ENCODE measurements around the gene CAMSAP1. TPM values are rescaled to one million over a fixed set of nuclear protein-coding genes. Genes with fewer than 3 reads are reported as not detected.
"Not testable (repeated sequence)": the region's sequence is repeated elsewhere in the genome, so short reads cannot be mapped to it uniquely, and the experiment has no call there.

Gene CAMSAP1
- total and polyA plus RNA-seq, 2 donors, result 9.9 to 28.5 TPM

DNA sequence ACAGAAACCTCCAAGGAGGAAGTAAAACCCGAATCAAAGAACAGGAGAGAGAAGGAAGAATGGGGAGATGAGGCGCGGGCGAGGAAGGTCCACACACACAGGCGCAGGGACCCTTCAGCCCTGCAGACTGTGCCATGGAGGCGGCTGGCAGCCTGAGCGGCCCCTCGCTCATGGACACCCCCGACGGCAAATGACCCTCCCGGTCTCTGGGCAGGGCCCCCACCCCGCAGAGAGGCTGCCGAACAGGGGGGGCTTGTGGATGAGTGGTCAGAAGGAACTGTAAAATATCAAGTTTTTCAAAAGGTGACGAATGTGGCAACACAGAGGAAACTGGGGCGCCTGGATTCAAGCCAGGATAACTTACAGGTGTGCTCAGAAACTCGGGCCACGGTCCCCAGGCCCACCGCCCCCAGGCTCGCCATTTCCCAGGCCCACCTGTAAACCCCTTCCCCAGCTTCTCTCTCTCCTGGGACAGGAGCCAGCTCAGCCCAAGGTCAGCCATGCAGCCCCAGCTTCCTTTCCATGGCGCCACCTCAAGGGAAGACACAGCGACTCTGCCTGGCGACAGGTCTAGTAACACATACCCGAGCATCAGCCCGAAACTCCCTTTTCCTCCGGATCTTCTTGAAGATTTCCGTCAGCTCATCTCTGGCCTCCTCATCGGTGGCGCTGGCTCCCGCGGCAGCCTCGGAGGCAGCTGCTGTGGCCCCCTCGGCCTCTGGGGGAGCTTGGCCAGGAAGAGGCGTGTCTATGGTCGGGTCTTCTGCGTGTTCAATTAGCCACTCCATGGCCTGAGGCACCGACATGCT, 37.3 kb upstream of the CAMSAP1 start:
- no peaks in the 10 kb centered on the region for H3K27me3 ChIP-seq (ENCODE audit: control insufficient read depth in 2 of 2, insufficient read depth in 1 of 2, low read length in 1 of 2)
- no peak for DNase-seq (ENCODE audit: low read depth in 6 of 9, low spot score in 9 of 9)
- 97% methylated on average over 36 of the region's 36 CpGs for WGBS
- H3K36me3 ChIP-seq (ENCODE audit: control insufficient read depth in 2 of 2, insufficient read depth in 2 of 2, low read length in 1 of 2), result peaks cover 51 to 54% of the 10 kb centered on the region in 2 donors
- peaks cover 0 to 5% of the 10 kb centered on the region in 2 donors for H3K4me1 ChIP-seq (ENCODE audit: control insufficient read depth in 2 of 2, insufficient read depth in 2 of 2, low read length in 2 of 2)
- H3K27ac ChIP-seq (ENCODE audit: low read depth in 1 of 2, low read length in 1 of 2), result no peak overlapping the region
- H3K9me3 ChIP-seq (ENCODE audit: control insufficient read depth in 2 of 2, insufficient read depth in 1 of 2, low read length in 1 of 2), result no peaks in the 10 kb centered on the region
- H3K4me3 ChIP-seq (ENCODE audit: low read length in 2 of 2), result no peak overlapping the region

GRCh38 chr9:135943604-135944003, 36.3 kb upstream of the CAMSAP1 start:
- peaks cover 50 to 56% of the 10 kb centered on the region in 2 donors for H3K36me3 ChIP-seq (ENCODE audit: control insufficient read depth in 2 of 2, insufficient read depth in 2 of 2, low read length in 1 of 2)
- not testable (repeated sequence) for H3K27me3 ChIP-seq (ENCODE audit: control insufficient read depth in 2 of 2, insufficient read depth in 1 of 2, low read length in 1 of 2); H3K4me1 ChIP-seq (ENCODE audit: control insufficient read depth in 2 of 2, insufficient read depth in 2 of 2, low read length in 2 of 2); H3K4me3 ChIP-seq (ENCODE audit: low read length in 2 of 2); H3K9me3 ChIP-seq (ENCODE audit: control insufficient read depth in 2 of 2, insufficient read depth in 1 of 2, low read length in 1 of 2); H3K27ac ChIP-seq (ENCODE audit: low read depth in 1 of 2, low read length in 1 of 2); DNase-seq (ENCODE audit: low read depth in 6 of 9, low spot score in 9 of 9)
- WGBS, result 99% methylated on average over 6 of the region's 6 CpGs

DNA sequence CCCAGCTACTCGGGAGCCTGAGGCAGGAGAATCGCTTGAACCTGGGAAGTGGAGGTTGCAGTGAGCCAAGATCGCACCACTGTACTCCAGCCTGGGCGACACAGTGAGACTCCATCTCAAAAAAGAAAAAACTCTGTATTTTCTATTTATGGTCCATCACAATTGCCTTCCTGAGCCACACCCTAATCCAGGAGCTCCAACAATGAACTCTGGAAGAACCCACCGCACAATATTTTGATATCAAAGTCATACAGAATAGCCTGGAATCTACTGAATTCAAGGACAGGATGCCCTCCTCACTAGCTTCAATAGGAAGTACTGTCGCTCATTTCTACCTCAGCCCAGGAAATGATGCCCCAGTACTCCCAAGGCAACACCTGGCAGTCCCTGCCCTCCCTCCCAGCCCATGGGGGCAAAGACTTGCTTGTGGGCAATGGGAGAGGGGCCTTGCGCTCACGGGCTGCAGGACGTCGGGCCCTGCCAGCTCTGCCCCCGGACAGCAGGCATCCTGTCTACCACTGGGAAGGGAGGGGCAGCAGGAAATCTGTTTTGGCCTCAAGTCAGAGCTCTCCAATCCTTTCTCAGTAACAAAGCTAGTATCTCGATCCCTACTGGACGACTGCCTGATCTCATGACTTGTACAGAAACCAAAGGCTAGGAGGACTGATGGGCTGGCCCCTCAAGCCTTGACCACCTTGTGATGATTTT, 34.1 kb upstream of the CAMSAP1 start:
- Histone ChIP-seq H3K27me3 (ENCODE audit: control insufficient read depth in 2 of 2, insufficient read depth in 1 of 2, low read length in 1 of 2) (no peaks in the 10 kb centered on the region), H3K4me3 (ENCODE audit: low read length in 2 of 2) (no peak overlapping the region), H3K4me1 (ENCODE audit: control insufficient read depth in 2 of 2, insufficient read depth in 2 of 2, low read length in 2 of 2) (no peaks in the 10 kb centered on the region), H3K9me3 (ENCODE audit: control insufficient read depth in 2 of 2, insufficient read depth in 1 of 2, low read length in 1 of 2) (no peaks in the 10 kb centered on the region), H3K27ac (ENCODE audit: low read depth in 1 of 2, low read length in 1 of 2) (no peak overlapping the region), H3K36me3 (ENCODE audit: control insufficient read depth in 2 of 2, insufficient read depth in 2 of 2, low read length in 1 of 2) (peaks cover 57 to 64% of the 10 kb centered on the region in 2 donors)
- WGBS, result 97% methylated on average over 13 of the region's 13 CpGs
- DNase-seq (ENCODE audit: low read depth in 6 of 9, low spot score in 9 of 9), result no peak

GRCh38 chr9:135939351-135940265, 32.3 kb upstream of the CAMSAP1 start:
- no peak for DNase-seq (ENCODE audit: low read depth in 6 of 9, low spot score in 9 of 9)
- no peaks in the 10 kb centered on the region for H3K4me1 ChIP-seq (ENCODE audit: control insufficient read depth in 2 of 2, insufficient read depth in 2 of 2, low read length in 2 of 2)
- no peak overlapping the region for H3K27ac ChIP-seq (ENCODE audit: low read depth in 1 of 2, low read length in 1 of 2)
- H3K36me3 ChIP-seq (ENCODE audit: control insufficient read depth in 2 of 2, insufficient read depth in 2 of 2, low read length in 1 of 2), result peaks cover 46 to 50% of the 10 kb centered on the region in 2 donors
- WGBS, result 87% methylated on average over 33 of the region's 33 CpGs
- H3K27me3 ChIP-seq (ENCODE audit: control insufficient read depth in 2 of 2, insufficient read depth in 1 of 2, low read length in 1 of 2), result no peaks in the 10 kb centered on the region
- H3K4me3 ChIP-seq (ENCODE audit: low read length in 2 of 2), result no peak overlapping the region
- H3K9me3 ChIP-seq (ENCODE audit: control insufficient read depth in 2 of 2, insufficient read depth in 1 of 2, low read length in 1 of 2), result no peaks in the 10 kb centered on the region

GRCh38 chr9:135937521-135938489, 30.5 kb upstream of the CAMSAP1 start:
- Histone ChIP-seq H3K4me3 (ENCODE audit: low read length in 2 of 2) (no peak overlapping the region), H3K36me3 (ENCODE audit: control insufficient read depth in 2 of 2, insufficient read depth in 2 of 2, low read length in 1 of 2) (peaks cover 36 to 48% of the 10 kb centered on the region in 2 donors), H3K4me1 (ENCODE audit: control insufficient read depth in 2 of 2, insufficient read depth in 2 of 2, low read length in 2 of 2) (no peaks in the 10 kb centered on the region), H3K9me3 (ENCODE audit: control insufficient read depth in 2 of 2, insufficient read depth in 1 of 2, low read length in 1 of 2) (no peaks in the 10 kb centered on the region), H3K27me3 (ENCODE audit: control insufficient read depth in 2 of 2, insufficient read depth in 1 of 2, low read length in 1 of 2) (no peaks in the 10 kb centered on the region), H3K27ac (ENCODE audit: low read depth in 1 of 2, low read length in 1 of 2) (no peak overlapping the region)
- 98% methylated on average over 44 of the region's 44 CpGs for WGBS
- no peak for DNase-seq (ENCODE audit: low read depth in 6 of 9, low spot score in 9 of 9)

DNA sequence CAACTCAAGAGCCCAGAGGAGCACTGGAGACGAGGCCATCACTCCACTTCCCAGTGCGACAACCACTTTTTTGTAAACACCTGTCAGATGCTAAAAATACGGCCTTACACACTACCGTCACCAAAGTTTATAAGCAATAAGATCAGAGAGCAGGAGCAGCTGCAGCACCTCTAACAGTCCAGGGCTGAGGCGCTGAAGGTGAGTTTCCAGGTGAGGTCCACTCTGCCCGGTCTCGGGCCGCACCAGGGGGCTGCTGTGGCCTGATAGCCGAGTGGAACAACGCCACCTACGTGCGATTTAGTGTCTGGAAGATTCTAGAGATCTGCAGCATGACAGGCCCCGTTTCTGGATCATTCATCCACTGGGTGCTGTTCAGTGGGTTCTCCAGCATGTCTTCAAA, 25.8 kb upstream of the CAMSAP1 start:
- WGBS, result 97% methylated on average over 13 of the region's 13 CpGs
- Histone ChIP-seq H3K9me3 (ENCODE audit: control insufficient read depth in 2 of 2, insufficient read depth in 1 of 2, low read length in 1 of 2) (no peaks in the 10 kb centered on the region), H3K27ac (ENCODE audit: low read depth in 1 of 2, low read length in 1 of 2) (no peak overlapping the region), H3K27me3 (ENCODE audit: control insufficient read depth in 2 of 2, insufficient read depth in 1 of 2, low read length in 1 of 2) (no peaks in the 10 kb centered on the region), H3K4me1 (ENCODE audit: control insufficient read depth in 2 of 2, insufficient read depth in 2 of 2, low read length in 2 of 2) (no peaks in the 10 kb centered on the region), H3K4me3 (ENCODE audit: low read length in 2 of 2) (no peak overlapping the region), H3K36me3 (ENCODE audit: control insufficient read depth in 2 of 2, insufficient read depth in 2 of 2, low read length in 1 of 2) (peaks cover 40 to 53% of the 10 kb centered on the region in 2 donors)
- no peak for DNase-seq (ENCODE audit: low read depth in 6 of 9, low spot score in 9 of 9)

- WGBS, result 96% methylated on average over 18 of the region's 18 CpGs
Observed at GRCh38 chr9:135932656-135933055, 25.3 kb upstream of the CAMSAP1 start.

DNA sequence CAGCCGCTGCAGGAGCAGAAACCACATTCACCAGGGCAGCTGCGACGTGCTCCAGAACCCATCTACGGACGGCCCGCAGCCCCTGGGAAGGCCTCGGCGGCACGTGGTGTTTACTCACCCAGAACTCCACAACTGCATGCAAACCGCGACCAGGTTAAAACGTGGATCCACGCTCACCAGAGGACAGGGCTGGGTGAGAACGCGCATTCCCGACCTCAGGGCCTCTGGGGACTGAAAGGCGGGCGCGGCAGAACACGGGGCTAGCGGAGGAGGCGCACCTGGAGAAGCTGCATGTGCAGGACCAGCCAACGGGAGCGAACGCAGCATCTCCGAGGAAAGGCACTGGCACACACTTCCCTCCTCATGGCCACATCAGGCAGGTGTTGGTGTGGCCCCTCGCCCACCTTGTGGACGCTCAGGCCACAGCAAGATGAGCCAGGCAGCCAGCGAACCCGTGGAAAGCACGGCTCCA, 24.0 kb upstream of the CAMSAP1 start:
- Histone ChIP-seq H3K27me3 (ENCODE audit: control insufficient read depth in 2 of 2, insufficient read depth in 1 of 2, low read length in 1 of 2) (no peaks in the 10 kb centered on the region), H3K27ac (ENCODE audit: low read depth in 1 of 2, low read length in 1 of 2) (no peak overlapping the region), H3K4me3 (ENCODE audit: low read length in 2 of 2) (no peak overlapping the region), H3K9me3 (ENCODE audit: control insufficient read depth in 2 of 2, insufficient read depth in 1 of 2, low read length in 1 of 2) (no peaks in the 10 kb centered on the region), H3K36me3 (ENCODE audit: control insufficient read depth in 2 of 2, insufficient read depth in 2 of 2, low read length in 1 of 2) (peaks cover 27 to 36% of the 10 kb centered on the region in 2 donors), H3K4me1 (ENCODE audit: control insufficient read depth in 2 of 2, insufficient read depth in 2 of 2, low read length in 2 of 2) (no peaks in the 10 kb centered on the region)
- no peak for DNase-seq (ENCODE audit: low read depth in 6 of 9, low spot score in 9 of 9)
- 95% methylated on average over 31 of the region's 31 CpGs for WGBS

More at GRCh38 chr9:135932656-135933055, 25.3 kb upstream of the CAMSAP1 start:
- Histone ChIP-seq H3K27ac (ENCODE audit: low read depth in 1 of 2, low read length in 1 of 2) (no peak overlapping the region), H3K4me3 (ENCODE audit: low read length in 2 of 2) (no peak overlapping the region), H3K36me3 (ENCODE audit: control insufficient read depth in 2 of 2, insufficient read depth in 2 of 2, low read length in 1 of 2) (peaks cover 36 to 48% of the 10 kb centered on the region in 2 donors), H3K27me3 (ENCODE audit: control insufficient read depth in 2 of 2, insufficient read depth in 1 of 2, low read length in 1 of 2) (no peaks in the 10 kb centered on the region), H3K9me3 (ENCODE audit: control insufficient read depth in 2 of 2, insufficient read depth in 1 of 2, low read length in 1 of 2) (no peaks in the 10 kb centered on the region), H3K4me1 (ENCODE audit: control insufficient read depth in 2 of 2, insufficient read depth in 2 of 2, low read length in 2 of 2) (no peaks in the 10 kb centered on the region)
- no peak for DNase-seq (ENCODE audit: low read depth in 6 of 9, low spot score in 9 of 9)

Data from thymus (tissue), 11 donors.